Kidney (tissue), 14 donors: ENCODE results near the gene ARID5B. TPM values are rescaled to one million over a fixed set of nuclear protein-coding genes. Genes with fewer than 3 reads are reported as not detected.
"Not testable (repeated sequence)": the region's sequence is repeated elsewhere in the genome, so short reads cannot be mapped to it uniquely, and the experiment has no call there.

Experiments
- DNase-seq, 5 donors: peaks; one replicate each; pipeline ENCODE4 v3.0.0-alpha.2; 2013 to 2020
- FAIRE-seq: peaks from 2 replicates; lab custom pipeline; 2012; peaks lifted over from hg19 to GRCh38; lab: Jason Lieb, UNC
- H3K27ac ChIP-seq, 2 donors: one replicate each; pipeline ENCODE4 v1.7.0; 2013; ENCODE audit warnings: low read depth in 2 of 2, low read length in 2 of 2, inconsistent platforms in 1 of 2
- H3K27me3 ChIP-seq: one replicate; pipeline ENCODE4 v1.7.1; 2013; ENCODE audit warnings: low read length, inconsistent platforms; ENCODE audit not compliant: control insufficient read depth, insufficient read depth
- H3K36me3 ChIP-seq, 3 donors: one replicate each; pipeline versions ENCODE4 v1.7.0 to v1.7.1; 2013; ENCODE audit warnings: low read length in 3 of 3, control low read depth in 1 of 3, inconsistent platforms in 1 of 3; ENCODE audit not compliant: insufficient read depth in 3 of 3, control insufficient read depth in 2 of 3
- H3K4me1 ChIP-seq, 3 donors: one replicate each; pipeline versions ENCODE4 v1.7.0 to v1.7.1; 2013; ENCODE audit warnings: low read length in 3 of 3, inconsistent platforms in 1 of 3, low read depth in 1 of 3; ENCODE audit not compliant: control insufficient read depth in 2 of 3, insufficient read depth in 2 of 3
- H3K4me3 ChIP-seq, 3 donors: one replicate each; pipeline versions ENCODE4 v1.7.0 to v1.8.1; 2013; ENCODE audit warnings: low read length in 3 of 3, control low read depth in 1 of 3, inconsistent platforms in 1 of 3
- H3K9ac ChIP-seq, 3 donors: one replicate each; pipeline versions ENCODE4 v1.7.0 to v1.7.1; 2013; ENCODE audit warnings: low read length in 3 of 3, control low read depth in 1 of 3, inconsistent platforms in 1 of 3
- H3K9me3 ChIP-seq, 3 donors: one replicate each; pipeline versions ENCODE4 v1.7.0 to v1.7.1; 2013; ENCODE audit warnings: low read length in 3 of 3, control low read depth in 1 of 3, inconsistent platforms in 1 of 3; ENCODE audit not compliant: control insufficient read depth in 2 of 3, insufficient read depth in 1 of 3
- CTCF ChIP-seq: IDR thresholded peaks from 3 replicates; pipeline ENCODE4 v1.5.1; 2012; ENCODE audit warnings: mild to moderate bottlenecking, moderate library complexity, borderline replicate concordance; ENCODE audit not compliant: insufficient read depth; ENCODE audit errors: extremely low read depth
- intact Hi-C: fragments of 100-400 bp; cut with DNase I; formaldehyde crosslinking; loops from one replicate; pipeline ENCODE4 v1.11.1; 2022
- polyA plus RNA-seq: library from polyadenylated mRNA; stranded (reverse); fragments of 350-450 nt; fragmentation: Illumina TruSeq; extraction: RNeasy Lipid Tissue Mini Kit (QIAGEN cat#74804); gene quantifications from one replicate; pipeline ENCODE4 v1.2.3, GENCODE V29; 2014; ENCODE audit warnings: low read depth, low replicate concordance; ENCODE audit not compliant: insufficient read depth
- total RNA-seq: library from RNA; stranded (reverse); fragmentation: NEBNext Ultra II Directional; extraction: Animal tissue kit (Norgen Biotek cat#: 25700); gene quantifications from one replicate; pipeline ENCODE4 v1.2.1, GENCODE V29; 2021
- donor health status: control.
- donor health status: control.
- donor health status: control.
- donor health status: control.
- donor health status: control.
- donor health status: DM: yes; HTN: yes; CAD: no.
- donor health status: Normal renal cell carcinoma (clear cell type).

Gene ARID5B
- total and polyA plus RNA-seq, 2 donors from 2014 or later = 8.6 to 77.9 TPM

- Histone ChIP-seq H3K9me3 (no peaks in the 10 kb centered on the region), H3K27ac (no peak overlapping the region), H3K4me1 (peaks cover 6 to 11% (median 7%) of the 10 kb centered on the region in 3 donors), H3K27me3 (no peaks in the 10 kb centered on the region), H3K4me3 (no peak overlapping the region), H3K36me3 (no peaks in the 10 kb centered on the region), H3K9ac (no peak overlapping the region)
- intact Hi-C loops = no loop called here
- DNase-seq (peak in 1 of 5 donors; percentile 39), FAIRE-seq (no peak)
- TF ChIP-seq CTCF = no peak
These were observed 74.0 kb downstream of the ARID5B start for GRCh38 chr10:61975391-61975932.

- intact Hi-C loops, H3K27ac ChIP-seq, FAIRE-seq, H3K27me3 ChIP-seq, H3K9me3 ChIP-seq, DNase-seq, H3K9ac ChIP-seq, H3K4me3 ChIP-seq, H3K4me1 ChIP-seq, H3K36me3 ChIP-seq: not testable (repeated sequence)
These were observed 75.6 kb downstream of the ARID5B start for GRCh38 chr10:61976951-61977721.

- Histone ChIP-seq H3K9me3 (no peaks in the 10 kb centered on the region), H3K36me3 (no peaks in the 10 kb centered on the region), H3K27ac (no peak overlapping the region), H3K27me3 (no peaks in the 10 kb centered on the region), H3K9ac (no peak overlapping the region), H3K4me3 (no peak overlapping the region), H3K4me1 (peaks cover 5 to 6% (median 6%) of the 10 kb centered on the region in 3 donors)
- TF ChIP-seq CTCF = peak; percentile 21
- DNase-seq = no peak
- intact Hi-C loops = no loop called here
- FAIRE-seq = no peak
These were observed 77.5 kb downstream of the ARID5B start for GRCh38 chr10:61978965-61979364.

GRCh38 chr10:61981460-61981859 lies 80.0 kb downstream of the ARID5B start:
- no peak overlapping the region for H3K4me3 ChIP-seq
- H3K4me1 ChIP-seq = peaks cover 0 to 7% (median 3%) of the 10 kb centered on the region in 3 donors
- H3K27ac ChIP-seq = no peak overlapping the region
- intact Hi-C loops = no loop called here
- H3K27me3 ChIP-seq = no peaks in the 10 kb centered on the region
- H3K36me3 ChIP-seq = no peaks in the 10 kb centered on the region
- no peak overlapping the region for H3K9ac ChIP-seq
- no peak for FAIRE-seq
- DNase-seq = no peak
- H3K9me3 ChIP-seq = no peaks in the 10 kb centered on the region
- no peak for TF ChIP-seq CTCF
